HG03135 (cell line): ENCODE data around the gene GALNT14.

Experiments used
- ATAC-seq: cut with Tn5 transposase; IDR thresholded peaks from one replicate; pipeline ENCODE4 v1.9.1; 2021; ENCODE audit warnings: mild to moderate bottlenecking, moderate library complexity; ENCODE audit not compliant: unreplicated experiment

The GALNT14 gene

DNA sequence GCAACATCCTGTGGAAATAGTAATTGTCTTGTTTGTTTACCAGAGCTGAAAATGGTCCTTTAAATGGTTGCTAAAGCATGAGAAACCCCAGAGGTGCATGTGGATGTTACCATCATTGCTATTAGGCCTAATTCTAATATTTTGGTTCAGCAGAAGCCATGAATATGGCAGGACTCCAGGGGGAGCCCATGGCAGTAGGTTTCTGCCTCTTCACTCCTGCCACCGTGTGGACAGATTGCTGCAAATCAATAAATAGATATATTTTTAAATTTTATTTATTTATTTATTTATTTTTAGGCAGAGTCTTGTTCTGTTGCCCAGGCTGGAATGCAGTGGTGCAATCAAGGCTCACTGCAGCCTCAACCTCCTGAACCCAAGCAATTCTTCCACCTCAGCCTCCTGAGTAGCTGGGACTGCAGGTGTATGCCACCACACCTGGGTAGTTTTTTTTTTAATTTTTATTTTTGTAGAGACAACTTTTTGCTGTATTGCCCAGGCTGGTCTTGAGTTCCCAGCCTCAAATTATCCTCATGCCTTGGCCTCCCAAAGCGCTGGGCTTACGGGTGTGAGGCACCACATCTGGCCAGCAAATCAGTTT, 276.1 kb downstream of the GALNT14 start:
- no peak for ATAC-seq

DNA sequence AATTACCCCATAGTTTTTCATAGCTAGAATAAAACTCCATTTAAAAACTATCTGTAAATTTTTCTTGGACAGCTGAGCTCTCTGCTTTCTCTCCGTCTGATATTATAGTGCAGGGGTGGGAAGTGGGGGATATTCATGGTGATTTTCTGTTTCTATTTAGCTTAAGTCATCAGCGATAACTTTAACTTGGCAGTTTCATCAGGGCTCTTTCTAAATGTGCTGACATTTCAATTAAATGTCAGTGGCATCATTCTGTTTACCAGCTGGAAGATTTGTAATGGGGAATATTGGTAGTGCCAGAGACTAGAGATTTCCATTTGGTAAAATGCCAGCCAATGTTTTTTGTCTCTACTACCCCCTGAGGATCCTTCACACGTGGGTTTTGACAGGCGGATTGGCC, 277.5 kb downstream of the GALNT14 start:
- ATAC-seq: no peak
